WI38 (cell line): ENCODE measurements around the gene RASGRF2.

ENCODE experiments used
- H3K4me3 ChIP-seq: 2 replicates; pipeline ENCODE4 v1.5.1; 2011; ENCODE audit warnings: low read depth, mild to moderate bottlenecking, control low read depth, low read length
- CTCF ChIP-seq: IDR thresholded peaks from 2 replicates; pipeline ENCODE4 v1.5.1; 2012; ENCODE audit warnings: low read depth, mild to moderate bottlenecking, control low read depth, low read length

Gene RASGRF2

GRCh38 chr5:80920333-80920732 lies 39.8 kb upstream of the RASGRF2 start:
- H3K4me3 ChIP-seq, result no peak overlapping the region
- TF ChIP-seq CTCF, result no peak

- no peak for TF ChIP-seq CTCF
- H3K4me3 ChIP-seq, result no peak overlapping the region
These were observed 39.1 kb upstream of the RASGRF2 start for GRCh38 chr5:80921026-80921425.

DNA sequence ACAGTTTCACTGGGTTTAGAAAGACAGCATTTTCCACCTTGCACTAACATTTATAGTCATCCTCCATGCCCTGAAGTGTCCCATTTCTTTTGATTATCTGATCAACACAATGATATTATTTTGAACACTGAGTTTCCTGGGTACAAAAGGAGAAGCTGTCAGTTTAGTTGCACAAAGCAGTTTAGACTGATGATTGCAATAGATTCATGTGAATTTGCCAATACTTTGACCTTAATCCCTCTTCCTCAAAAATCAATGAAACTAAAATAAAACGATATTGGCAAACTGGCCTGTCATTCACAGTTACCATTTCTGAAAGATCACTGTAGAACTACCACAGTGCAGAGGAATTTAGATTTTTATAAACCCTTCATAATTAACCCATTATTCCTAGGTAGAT lies 34.2 kb upstream of the RASGRF2 start:
- H3K4me3 ChIP-seq, result no peak overlapping the region

DNA sequence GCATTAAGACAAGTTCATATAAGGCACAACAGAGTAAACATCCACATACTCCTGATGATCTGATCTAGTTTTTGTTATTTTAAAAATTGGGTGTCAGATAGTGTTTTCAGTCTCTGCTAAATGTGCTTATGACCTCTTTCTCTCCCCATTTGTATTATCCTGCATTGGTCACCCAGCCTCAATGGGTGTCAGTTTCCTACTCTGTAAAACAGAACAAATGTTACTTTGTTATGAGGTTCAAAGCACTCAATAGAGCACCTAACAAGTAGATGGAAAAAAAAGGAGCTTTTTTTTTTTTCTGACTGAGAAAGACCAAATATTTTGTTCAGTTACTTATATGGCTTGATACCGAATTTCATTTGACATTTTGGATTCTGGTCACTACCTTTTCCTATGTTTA lies 33.6 kb upstream of the RASGRF2 start:
- no peak overlapping the region for H3K4me3 ChIP-seq
- no peak for TF ChIP-seq CTCF

More for the DNA sequence above, 34.2 kb upstream of the RASGRF2 start:
- no peak for TF ChIP-seq CTCF

DNA sequence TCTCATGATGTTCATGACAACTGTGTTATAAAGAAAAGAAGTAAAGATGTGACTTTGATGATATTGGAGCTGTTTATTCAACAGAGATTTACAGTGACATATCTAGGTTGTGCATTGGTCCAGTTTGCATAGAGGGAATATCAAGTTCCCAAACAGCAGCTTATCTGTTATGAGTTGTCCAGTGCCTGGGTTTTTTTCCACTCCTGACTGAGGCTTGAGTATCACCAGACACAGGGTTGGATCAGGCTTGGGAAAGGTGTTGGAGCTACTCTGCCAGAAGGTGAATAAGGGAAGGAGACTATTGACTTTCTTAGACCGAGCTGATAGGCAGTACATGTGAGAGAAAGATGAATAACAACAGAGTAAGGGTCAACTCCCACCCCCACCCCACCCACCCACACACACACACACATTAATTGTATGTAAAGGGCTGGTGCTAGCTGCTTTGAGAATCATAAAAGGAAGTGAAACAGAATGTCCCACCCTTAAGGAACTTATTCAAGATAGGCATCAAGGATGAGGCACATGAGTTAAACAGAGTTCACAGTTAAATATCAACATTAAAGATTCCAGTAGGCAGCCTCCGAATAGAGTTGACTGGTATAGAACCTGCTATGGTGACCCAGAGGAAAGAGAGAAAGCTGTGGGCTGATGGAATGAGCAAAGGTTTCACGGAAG lies 33.0 kb upstream of the RASGRF2 start:
- no peak for TF ChIP-seq CTCF
- H3K4me3 ChIP-seq, result no peak overlapping the region

- TF ChIP-seq CTCF, result no peak
- no peak overlapping the region for H3K4me3 ChIP-seq
These were observed 32.1 kb upstream of the RASGRF2 start for GRCh38 chr5:80928073-80928472.

- no peak for TF ChIP-seq CTCF
- no peak overlapping the region for H3K4me3 ChIP-seq
These were observed 29.2 kb upstream of the RASGRF2 start for GRCh38 chr5:80930940-80931339.
